ENCODE results near the gene HDAC4. TPM values are rescaled to one million over a fixed set of nuclear protein-coding genes. Genes with fewer than 3 reads are reported as not detected.

HDAC4 gene
- total and polyA plus RNA-seq, 2 donors = 24.4 to 29.5 TPM

GRCh38 chr2:239412905-239413603 is 12.2 kb upstream of the HDAC4 start:
- Histone ChIP-seq H3K27ac (ENCODE audit: low read depth) (no peak overlapping the region), H3K36me3 (ENCODE audit: insufficient read depth) (no peaks in the 10 kb centered on the region), H3K4me1 (ENCODE audit: insufficient read depth) (no peaks in the 10 kb centered on the region), H3K4me3 (ENCODE audit: low read depth, low read length) (no peak overlapping the region)
- no peak for DNase-seq (ENCODE audit: extremely low spot score)
- WGBS = 85% methylated on average over 11 of the region's 11 CpGs

GRCh38 chr2:239411549-239412319 is 10.9 kb upstream of the HDAC4 start:
- Histone ChIP-seq H3K36me3 (ENCODE audit: insufficient read depth) (no peaks in the 10 kb centered on the region), H3K4me3 (ENCODE audit: low read depth, low read length) (no peak overlapping the region), H3K4me1 (ENCODE audit: insufficient read depth) (no peaks in the 10 kb centered on the region), H3K27ac (ENCODE audit: low read depth) (no peak overlapping the region)
- DNase-seq (ENCODE audit: extremely low spot score) = no peak
- WGBS = 81% methylated on average over 8 of the region's 8 CpGs

- no peak overlapping the region for H3K4me3 ChIP-seq (ENCODE audit: low read depth, low read length)
- H3K4me1 ChIP-seq (ENCODE audit: insufficient read depth) = no peaks in the 10 kb centered on the region
- H3K27ac ChIP-seq (ENCODE audit: low read depth) = no peak overlapping the region
- 93% methylated on average over 5 of the region's 5 CpGs for WGBS
- H3K36me3 ChIP-seq (ENCODE audit: insufficient read depth) = no peaks in the 10 kb centered on the region
- DNase-seq (ENCODE audit: extremely low spot score) = no peak
Observed at GRCh38 chr2:239411117-239411516, 10.3 kb upstream of the HDAC4 start.

GRCh38 chr2:239409976-239410375 is 9.2 kb upstream of the HDAC4 start:
- 82% methylated on average over 6 of the region's 6 CpGs for WGBS
- no peak overlapping the region for H3K4me3 ChIP-seq (ENCODE audit: low read depth, low read length)
- no peak overlapping the region for H3K27ac ChIP-seq (ENCODE audit: low read depth)
- H3K4me1 ChIP-seq (ENCODE audit: insufficient read depth) = no peaks in the 10 kb centered on the region
- H3K36me3 ChIP-seq (ENCODE audit: insufficient read depth) = no peaks in the 10 kb centered on the region
- DNase-seq (ENCODE audit: extremely low spot score) = no peak

GRCh38 chr2:239407112-239407511 is 6.3 kb upstream of the HDAC4 start:
- DNase-seq (ENCODE audit: extremely low spot score) = no peak

GRCh38 chr2:239406316-239406995 is 5.6 kb upstream of the HDAC4 start:
- no peaks in the 10 kb centered on the region for H3K36me3 ChIP-seq (ENCODE audit: insufficient read depth)
- WGBS = 94% methylated on average over 11 of the region's 11 CpGs

More at GRCh38 chr2:239407112-239407511, 6.3 kb upstream of the HDAC4 start:
- no peak overlapping the region for H3K27ac ChIP-seq (ENCODE audit: low read depth)
- H3K36me3 ChIP-seq (ENCODE audit: insufficient read depth) = no peaks in the 10 kb centered on the region
- H3K4me3 ChIP-seq (ENCODE audit: low read depth, low read length) = no peak overlapping the region
- H3K4me1 ChIP-seq (ENCODE audit: insufficient read depth) = no peaks in the 10 kb centered on the region
- 78% methylated on average over 13 of the region's 13 CpGs for WGBS

GRCh38 chr2:239405071-239405470 is 4.3 kb upstream of the HDAC4 start:
- no peaks in the 10 kb centered on the region for H3K4me1 ChIP-seq (ENCODE audit: insufficient read depth)
- H3K4me3 ChIP-seq (ENCODE audit: low read depth, low read length) = no peak overlapping the region
- no peak overlapping the region for H3K27ac ChIP-seq (ENCODE audit: low read depth)
- no peaks in the 10 kb centered on the region for H3K36me3 ChIP-seq (ENCODE audit: insufficient read depth)
- WGBS = 90% methylated on average over 6 of the region's 6 CpGs
- no peak for DNase-seq (ENCODE audit: extremely low spot score)

More at GRCh38 chr2:239406316-239406995, 5.6 kb upstream of the HDAC4 start:
- H3K4me3 ChIP-seq (ENCODE audit: low read depth, low read length) = no peak overlapping the region
- H3K4me1 ChIP-seq (ENCODE audit: insufficient read depth) = no peaks in the 10 kb centered on the region
- DNase-seq (ENCODE audit: extremely low spot score) = no peak
- H3K27ac ChIP-seq (ENCODE audit: low read depth) = no peak overlapping the region

- DNase-seq (ENCODE audit: extremely low spot score) = no peak
- no peaks in the 10 kb centered on the region for H3K4me1 ChIP-seq (ENCODE audit: insufficient read depth)
- H3K4me3 ChIP-seq (ENCODE audit: low read depth, low read length) = no peak overlapping the region
- H3K27ac ChIP-seq (ENCODE audit: low read depth) = no peak overlapping the region
- H3K36me3 ChIP-seq (ENCODE audit: insufficient read depth) = no peaks in the 10 kb centered on the region
- 97% methylated on average over 11 of the region's 11 CpGs for WGBS
Observed at GRCh38 chr2:239402666-239403065, 1.8 kb upstream of the HDAC4 start.

GRCh38 chr2:239401881-239402233 is 1.0 kb upstream of the HDAC4 start:
- H3K36me3 ChIP-seq (ENCODE audit: insufficient read depth) = no peaks in the 10 kb centered on the region
- DNase-seq (ENCODE audit: extremely low spot score) = no peak
- H3K4me3 ChIP-seq (ENCODE audit: low read depth, low read length) = peak overlapping the region; percentile 63
- WGBS = under 1% methylated on average over 33 of the region's 33 CpGs
- H3K4me1 ChIP-seq (ENCODE audit: insufficient read depth) = no peaks in the 10 kb centered on the region
- peak overlapping the region; percentile 96 for H3K27ac ChIP-seq (ENCODE audit: low read depth)

GRCh38 chr2:239401067-239401880 is 454 bp upstream of the HDAC4 start:
- Histone ChIP-seq H3K4me3 (ENCODE audit: low read depth, low read length) (peak overlapping the region; percentile 63), H3K27ac (ENCODE audit: low read depth) (peak overlapping the region; percentile 99), H3K4me1 (ENCODE audit: insufficient read depth) (no peaks in the 10 kb centered on the region), H3K36me3 (ENCODE audit: insufficient read depth) (no peaks in the 10 kb centered on the region)
- DNase-seq (ENCODE audit: extremely low spot score) = peak; percentile 97
- WGBS = under 1% methylated on average over 90 of the region's 90 CpGs

- Histone ChIP-seq H3K4me3 (ENCODE audit: low read depth, low read length) (peak overlapping the region; percentile 95), H3K27ac (ENCODE audit: low read depth) (no peak overlapping the region), H3K36me3 (ENCODE audit: insufficient read depth) (no peaks in the 10 kb centered on the region), H3K4me1 (ENCODE audit: insufficient read depth) (no peaks in the 10 kb centered on the region)
- peak; percentile 26 for DNase-seq (ENCODE audit: extremely low spot score)
- WGBS = under 1% methylated on average over 87 of the region's 87 CpGs
Observed at GRCh38 chr2:239399921-239400595, 762 bp downstream of the HDAC4 start.

GRCh38 chr2:239399433-239399920 is 1.3 kb downstream of the HDAC4 start:
- no peak for DNase-seq (ENCODE audit: extremely low spot score)
- H3K4me1 ChIP-seq (ENCODE audit: insufficient read depth) = no peaks in the 10 kb centered on the region

More at GRCh38 chr2:239399433-239399920, 1.3 kb downstream of the HDAC4 start:
- H3K27ac ChIP-seq (ENCODE audit: low read depth) = no peak overlapping the region
- WGBS = 9% methylated on average over 8 of the region's 8 CpGs
- peak overlapping the region; percentile 95 for H3K4me3 ChIP-seq (ENCODE audit: low read depth, low read length)
- no peaks in the 10 kb centered on the region for H3K36me3 ChIP-seq (ENCODE audit: insufficient read depth)

Measured in urinary bladder (tissue), 4 donors.